ENCODE measurements around the gene HOXD1.

HOXD1 gene

GRCh38 chr2:176162911-176163671 lies 25.4 kb upstream of the HOXD1 start:
- DNase-seq (ENCODE audit: low read depth) = no peak
- no peak for TF ChIP-seq CTCF (IDR thresholded peaks at IDR 0.05; ENCODE audit: low read length, missing control alignments)
- no peak overlapping the region for H3K4me3 ChIP-seq (replicated peaks; ENCODE audit: low read depth, low read length)

- DNase-seq (ENCODE audit: low read depth) = no peak
- TF ChIP-seq CTCF (IDR thresholded peaks at IDR 0.05; ENCODE audit: low read length, missing control alignments) = no peak
- no peak overlapping the region for H3K4me3 ChIP-seq (replicated peaks; ENCODE audit: low read depth, low read length)
Observed at GRCh38 chr2:176163672-176164056, 24.8 kb upstream of the HOXD1 start.

- H3K4me3 ChIP-seq (replicated peaks; ENCODE audit: low read depth, low read length) = no peak overlapping the region
Observed at GRCh38 chr2:176164201-176164600, 24.3 kb upstream of the HOXD1 start.

GRCh38 chr2:176164611-176165369 lies 23.7 kb upstream of the HOXD1 start:
- no peak for DNase-seq (ENCODE audit: low read depth)
- TF ChIP-seq CTCF (IDR thresholded peaks at IDR 0.05; ENCODE audit: low read length, missing control alignments) = no peak
- no peak overlapping the region for H3K4me3 ChIP-seq (replicated peaks; ENCODE audit: low read depth, low read length)

More at GRCh38 chr2:176164201-176164600, 24.3 kb upstream of the HOXD1 start:
- no peak for TF ChIP-seq CTCF (IDR thresholded peaks at IDR 0.05; ENCODE audit: low read length, missing control alignments)
- no peak for DNase-seq (ENCODE audit: low read depth)

GRCh38 chr2:176165370-176166050 lies 23.0 kb upstream of the HOXD1 start:
- DNase-seq (ENCODE audit: low read depth) = no peak
- TF ChIP-seq CTCF (IDR thresholded peaks at IDR 0.05; ENCODE audit: low read length, missing control alignments) = no peak
- H3K4me3 ChIP-seq (replicated peaks; ENCODE audit: low read depth, low read length) = no peak overlapping the region

- no peak for TF ChIP-seq CTCF (IDR thresholded peaks at IDR 0.05; ENCODE audit: low read length, missing control alignments)
- DNase-seq (ENCODE audit: low read depth) = no peak
Observed at GRCh38 chr2:176166272-176166671, 22.2 kb upstream of the HOXD1 start.

More at GRCh38 chr2:176166272-176166671, 22.2 kb upstream of the HOXD1 start:
- H3K4me3 ChIP-seq (replicated peaks; ENCODE audit: low read depth, low read length) = no peak overlapping the region

All from fibroblast of pulmonary artery (primary cell).